Stimulated activated CD4-positive, alpha-beta T cell treated with anti-CD3 and anti-CD28 coated beads, Interleukin-12 subunit alpha, Interleukin-12 subunit beta, amount 100 ng/mL, for 24 hours (primary cell): Measurements from ENCODE around the gene NOS1AP.
"Not testable (repeated sequence)": the region's sequence is repeated elsewhere in the genome, so short reads cannot be mapped to it uniquely, and the experiment has no call there.

Source experiments
- DNase-seq, 2 experiments: peaks; one replicate each; pipeline ENCODE4 v3.0.0-alpha.2; 2020; ENCODE audit warnings: low read depth in 2 of 2

The NOS1AP gene

GRCh38 chr1:162069334-162070093, at the start of gene NOS1AP:
Gene NOS1AP, plus strand, starts transcription at chr1:162069691. Its CDS starts 487 bp downstream, at chr1:162070178.
- peak; percentile 40 to 69 for DNase-seq

- DNase-seq, result no peak
Observed at GRCh38 chr1:162020150-162020549, 49.3 kb upstream of the NOS1AP start.

- DNase-seq, result no peak
Observed at GRCh38 chr1:162021124-162021523, 48.4 kb upstream of the NOS1AP start.

GRCh38 chr1:162022626-162023025, 46.9 kb upstream of the NOS1AP start:
- DNase-seq, result no peak

DNA sequence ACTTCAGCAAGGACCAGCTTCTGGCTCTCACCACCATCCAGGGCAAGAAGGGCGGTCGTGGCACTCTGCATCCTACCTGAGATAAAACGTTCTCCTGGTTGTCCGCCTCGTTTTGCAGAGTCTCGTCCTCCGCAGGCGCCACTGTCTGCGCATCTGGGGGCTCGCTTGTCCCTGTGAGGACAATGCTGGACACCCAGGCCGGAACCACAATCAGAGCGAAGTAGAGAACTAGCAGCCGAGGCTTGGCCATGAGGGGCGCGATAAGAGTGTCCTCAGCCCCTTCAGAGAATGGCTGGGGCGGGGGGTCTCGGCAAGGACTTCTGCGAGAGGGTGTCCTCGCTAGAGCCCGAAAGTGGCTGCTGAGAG, 46.3 kb upstream of the NOS1AP start:
- DNase-seq, result no peak

- peak in 1 of 2 experiments; percentile 53 for DNase-seq
Observed at GRCh38 chr1:162023547-162024501, 45.7 kb upstream of the NOS1AP start, which contains the start of gene OLFML2B. Gene OLFML2B, minus strand, starts transcription at chr1:162023869. Its CDS starts 439 bp downstream, at chr1:162023430.

- no peak for DNase-seq
Observed at GRCh38 chr1:162025541-162025940, 44.0 kb upstream of the NOS1AP start.

DNA sequence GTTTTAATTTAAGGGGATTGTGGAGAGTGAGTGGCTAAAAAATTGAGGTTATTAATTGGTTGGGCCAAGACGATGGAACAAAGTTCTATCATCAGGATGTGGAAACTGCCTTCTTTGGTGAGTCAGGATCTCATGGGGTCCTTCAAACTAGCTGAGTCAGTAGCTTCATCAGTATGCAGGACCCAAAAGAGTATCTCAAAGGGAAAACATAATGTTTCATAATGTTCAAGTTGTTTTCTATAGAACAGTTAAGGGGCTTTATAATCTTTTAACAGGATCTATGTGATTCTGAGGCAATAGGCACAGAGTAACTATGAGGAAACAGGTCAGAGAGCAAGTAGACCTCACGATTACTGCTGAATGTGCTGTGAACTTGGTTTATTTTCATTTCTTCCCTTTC, 42.6 kb upstream of the NOS1AP start:
- no peak for DNase-seq

- no peak for DNase-seq
Observed at GRCh38 chr1:162028726-162029125, 40.8 kb upstream of the NOS1AP start.

GRCh38 chr1:162029157-162029556, 40.3 kb upstream of the NOS1AP start:
- DNase-seq, result no peak

- no peak for DNase-seq
Observed at GRCh38 chr1:162030759-162031280, 38.7 kb upstream of the NOS1AP start.

GRCh38 chr1:162033428-162033827, 36.1 kb upstream of the NOS1AP start:
- no peak for DNase-seq

DNA sequence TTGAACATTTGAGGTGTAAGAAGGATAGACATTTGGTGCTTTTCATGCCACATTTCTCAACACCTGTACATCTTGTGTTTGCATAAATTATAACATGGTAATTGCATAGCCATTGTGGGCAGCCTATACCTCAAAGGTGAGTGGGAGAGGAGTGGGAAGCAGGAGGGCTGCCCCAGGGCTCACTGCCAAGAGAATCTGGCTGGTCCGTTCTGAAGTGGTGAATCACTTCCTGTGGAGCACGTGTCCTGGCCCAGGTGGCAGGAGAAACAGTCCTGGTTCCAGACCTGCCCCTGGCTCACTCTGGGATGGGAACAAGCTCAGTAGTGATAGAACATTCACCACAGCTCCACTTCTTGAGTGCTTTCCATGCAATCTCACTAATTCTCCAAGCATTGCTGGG, 34.2 kb upstream of the NOS1AP start:
- no peak for DNase-seq

DNA sequence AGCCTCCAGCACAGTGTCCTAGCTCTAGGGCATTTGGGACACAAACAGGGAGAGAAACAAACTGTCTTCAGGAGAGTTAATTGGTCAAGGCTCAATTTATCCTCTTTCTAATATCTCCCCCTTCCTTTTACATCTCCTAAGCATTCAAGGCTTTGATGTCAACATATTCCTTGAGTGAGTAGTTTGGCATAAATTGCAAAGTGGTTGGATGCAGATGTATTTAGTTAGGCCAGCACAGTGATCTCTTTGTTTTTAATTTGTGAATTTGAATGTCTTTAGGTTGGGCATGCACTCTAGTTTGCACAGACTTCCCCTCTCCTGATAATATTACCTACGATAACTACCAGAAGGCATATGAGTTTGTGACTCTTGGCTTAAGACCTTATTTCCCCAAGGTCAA, 33.3 kb upstream of the NOS1AP start:
- no peak for DNase-seq

GRCh38 chr1:162038624-162039023, 30.9 kb upstream of the NOS1AP start:
- no peak for DNase-seq

DNA sequence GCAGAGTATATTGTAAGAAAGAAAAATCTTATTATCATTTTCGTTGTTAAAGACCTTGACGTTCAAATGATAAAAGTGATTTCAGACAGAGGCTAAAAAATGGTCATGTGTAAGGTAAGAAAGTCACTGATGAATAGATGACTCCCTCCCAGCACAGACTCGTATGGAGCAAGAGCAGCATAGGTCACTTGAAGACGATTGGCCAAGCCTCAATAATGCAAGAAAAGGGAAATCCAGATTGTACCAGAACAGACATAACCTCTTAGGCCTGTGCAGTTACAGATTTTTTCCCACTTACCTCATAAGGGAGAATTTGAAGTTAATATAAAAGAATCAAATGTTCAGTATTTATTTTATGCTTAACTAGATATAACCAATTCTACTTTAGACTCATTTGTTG, 29.5 kb upstream of the NOS1AP start:
- no peak for DNase-seq

- no peak for DNase-seq
Observed at GRCh38 chr1:162040657-162041056, 28.8 kb upstream of the NOS1AP start.

GRCh38 chr1:162042361-162042760, 27.1 kb upstream of the NOS1AP start:
- DNase-seq, result no peak

DNA sequence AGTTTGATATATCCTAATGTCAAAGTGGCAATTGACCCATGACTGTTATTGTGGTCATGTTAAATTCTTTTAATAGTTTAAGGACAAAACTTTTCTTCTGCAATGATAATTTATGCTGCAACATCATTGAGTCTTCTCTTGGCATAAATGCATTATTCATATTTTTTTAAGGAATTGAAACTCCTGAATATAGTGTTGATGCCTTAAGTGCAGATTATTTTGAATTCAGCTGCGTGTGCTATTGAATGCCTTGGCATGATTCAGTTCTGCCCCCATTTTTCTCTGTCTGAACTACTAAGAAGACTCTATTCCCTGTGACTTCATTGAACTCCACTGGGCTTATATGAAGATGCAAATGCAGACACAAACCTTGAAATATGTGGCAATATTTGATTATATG, 22.6 kb upstream of the NOS1AP start:
- no peak for DNase-seq

DNA sequence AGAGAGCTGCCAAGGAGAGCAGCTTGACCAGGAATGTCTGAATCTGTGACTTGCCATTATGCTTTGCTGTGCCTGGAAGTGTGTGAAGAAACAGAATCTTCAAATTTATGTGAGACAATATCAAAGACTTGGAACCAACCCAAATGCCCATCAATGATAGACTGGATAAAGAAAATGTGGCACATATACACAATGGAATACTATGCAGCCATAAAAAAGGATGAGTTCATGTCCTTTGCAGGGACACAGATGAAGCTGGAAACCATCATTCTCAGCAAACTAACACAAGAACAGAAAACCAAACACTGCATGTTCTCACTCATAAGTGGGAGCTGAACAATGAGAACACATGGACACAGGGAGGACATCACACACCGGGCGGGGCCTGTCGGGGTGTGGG, 15.5 kb upstream of the NOS1AP start:
- not testable (repeated sequence) for DNase-seq

DNA sequence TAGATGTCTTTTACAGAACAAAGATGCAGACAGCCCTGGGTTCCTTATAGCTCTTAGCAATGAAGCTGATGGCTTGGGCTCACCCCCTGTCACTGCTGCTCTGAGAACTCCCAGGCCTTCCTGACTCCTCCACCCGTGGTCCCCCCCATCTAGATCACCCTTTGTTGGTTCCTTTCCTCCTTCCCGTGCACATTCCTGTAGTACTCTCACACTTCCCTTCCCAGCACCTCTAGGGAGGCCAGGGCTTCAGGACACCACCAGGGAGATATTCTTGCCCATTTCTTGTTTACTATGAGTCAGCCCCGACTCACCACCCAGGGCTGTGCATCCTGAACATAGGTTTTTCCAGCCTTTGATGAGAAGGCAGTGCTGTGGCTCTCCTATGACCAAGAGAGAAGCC, 14.4 kb upstream of the NOS1AP start:
- no peak for DNase-seq

DNA sequence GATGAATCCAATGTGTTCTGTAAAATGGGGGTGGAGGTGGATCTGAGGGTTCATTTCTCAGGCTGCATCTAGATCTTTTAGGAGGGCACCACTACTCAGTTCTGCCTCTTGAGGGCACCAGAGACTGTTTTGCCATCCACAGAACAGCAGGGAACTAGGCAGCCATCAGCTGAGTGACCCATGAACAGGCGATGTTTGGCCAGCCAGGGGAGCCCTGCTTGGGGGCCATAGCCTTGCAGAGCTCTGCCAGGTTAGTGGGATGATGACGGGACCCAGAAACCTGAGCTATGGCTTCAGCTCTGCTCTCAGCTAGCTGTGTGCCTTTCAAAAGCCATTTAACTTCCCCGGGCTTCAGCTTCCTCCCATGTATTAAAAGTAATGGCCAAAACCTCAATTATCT, 13.4 kb upstream of the NOS1AP start:
- DNase-seq, result peak in 1 of 2 experiments; percentile 35
